ENCODE results near the gene RASSF1. TPM values are rescaled to one million over a fixed set of nuclear protein-coding genes. Genes with fewer than 3 reads are reported as not detected.
A peak's percentile ranks its signal among the peaks of the same experiment; 100 is the strongest.

RASSF1 gene
- total RNA-seq, 2 donors from 2014 or later, result 20.6 to 28.2 TPM

GRCh38 chr3:50325113-50325480, 15.5 kb downstream of the RASSF1 start:
- H3K4me1 ChIP-seq, result peaks cover 23% of the 10 kb centered on the region
- peaks cover 5% of the 10 kb centered on the region for H3K36me3 ChIP-seq
- no peaks in the 10 kb centered on the region for H3K9me3 ChIP-seq
- H3K27me3 ChIP-seq, result no peaks in the 10 kb centered on the region
- no peak for DNase-seq
- intact Hi-C loops (cut with DNase I), result loop anchor here (10.0 kb wide), 1 partner anchor 50 kb away; the partner anchor contains the start of gene LSMEM2
- no peak overlapping the region for H3K9ac ChIP-seq (ENCODE audit: low read depth in 2 of 2, low read length in 2 of 2)
- TF ChIP-seq, protein P1, sequence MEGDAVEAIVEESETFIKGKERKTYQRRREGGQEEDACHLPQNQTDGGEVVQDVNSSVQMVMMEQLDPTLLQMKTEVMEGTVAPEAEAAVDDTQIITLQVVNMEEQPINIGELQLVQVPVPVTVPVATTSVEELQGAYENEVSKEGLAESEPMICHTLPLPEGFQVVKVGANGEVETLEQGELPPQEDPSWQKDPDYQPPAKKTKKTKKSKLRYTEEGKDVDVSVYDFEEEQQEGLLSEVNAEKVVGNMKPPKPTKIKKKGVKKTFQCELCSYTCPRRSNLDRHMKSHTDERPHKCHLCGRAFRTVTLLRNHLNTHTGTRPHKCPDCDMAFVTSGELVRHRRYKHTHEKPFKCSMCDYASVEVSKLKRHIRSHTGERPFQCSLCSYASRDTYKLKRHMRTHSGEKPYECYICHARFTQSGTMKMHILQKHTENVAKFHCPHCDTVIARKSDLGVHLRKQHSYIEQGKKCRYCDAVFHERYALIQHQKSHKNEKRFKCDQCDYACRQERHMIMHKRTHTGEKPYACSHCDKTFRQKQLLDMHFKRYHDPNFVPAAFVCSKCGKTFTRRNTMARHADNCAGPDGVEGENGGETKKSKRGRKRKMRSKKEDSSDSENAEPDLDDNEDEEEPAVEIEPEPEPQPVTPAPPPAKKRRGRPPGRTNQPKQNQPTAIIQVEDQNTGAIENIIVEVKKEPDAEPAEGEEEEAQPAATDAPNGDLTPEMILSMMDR (IDR thresholded peaks at IDR 0.05), result no peak
- no peak overlapping the region for H3K27ac ChIP-seq
- no peak overlapping the region for H3K4me3 ChIP-seq

DNA sequence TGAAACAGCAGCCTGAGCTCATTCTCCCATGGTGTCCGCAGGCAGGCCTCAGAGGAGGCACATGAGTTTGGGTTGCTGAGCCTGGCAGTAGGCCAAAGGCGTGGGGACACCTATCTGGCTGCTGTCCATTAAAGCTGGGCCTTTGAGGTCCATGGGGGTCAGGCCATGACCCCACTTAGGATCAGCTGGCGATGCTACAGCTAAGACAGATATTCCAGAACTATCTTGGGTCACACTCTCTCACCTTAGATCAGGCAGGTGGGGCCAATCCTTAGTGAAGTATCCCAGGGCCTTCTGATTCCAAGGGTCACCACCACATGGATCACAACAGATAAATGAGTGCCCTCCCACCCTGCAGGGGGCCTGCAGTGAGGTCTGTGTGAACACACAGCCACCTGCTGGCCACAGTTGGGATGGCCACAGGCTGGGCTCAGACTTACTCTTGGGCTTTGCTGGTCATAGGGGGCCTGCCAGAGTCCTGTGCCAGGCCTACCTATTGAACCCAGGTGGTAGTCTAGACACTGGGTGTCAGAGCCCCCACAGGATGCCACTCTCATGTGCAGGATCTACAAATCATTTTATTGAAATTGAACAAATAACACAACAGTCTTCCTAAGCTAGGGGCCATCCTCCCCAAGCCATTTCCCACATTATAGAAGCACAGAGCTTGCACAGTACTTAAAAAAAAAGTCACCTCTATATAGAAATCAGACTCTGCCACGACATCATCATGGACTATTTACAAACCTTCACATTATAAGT, 16.1 kb downstream of the RASSF1 start:
- H3K4me1 ChIP-seq, result peaks cover 23% of the 10 kb centered on the region
- no peak for DNase-seq
- no peak overlapping the region for H3K4me3 ChIP-seq
- H3K9me3 ChIP-seq, result no peaks in the 10 kb centered on the region
- intact Hi-C loops (cut with DNase I), result loop anchor here (10.0 kb wide), 1 partner anchor 50 kb away; the partner anchor contains the start of gene LSMEM2
- H3K9ac ChIP-seq (ENCODE audit: low read depth in 2 of 2, low read length in 2 of 2), result peak overlapping the region in 1 of 2 donors; percentile 44
- H3K27ac ChIP-seq, result no peak overlapping the region
- no peaks in the 10 kb centered on the region for H3K36me3 ChIP-seq
- H3K27me3 ChIP-seq, result no peaks in the 10 kb centered on the region
- TF ChIP-seq, protein P1 (IDR thresholded peaks at IDR 0.05), result peak; percentile 81

DNA sequence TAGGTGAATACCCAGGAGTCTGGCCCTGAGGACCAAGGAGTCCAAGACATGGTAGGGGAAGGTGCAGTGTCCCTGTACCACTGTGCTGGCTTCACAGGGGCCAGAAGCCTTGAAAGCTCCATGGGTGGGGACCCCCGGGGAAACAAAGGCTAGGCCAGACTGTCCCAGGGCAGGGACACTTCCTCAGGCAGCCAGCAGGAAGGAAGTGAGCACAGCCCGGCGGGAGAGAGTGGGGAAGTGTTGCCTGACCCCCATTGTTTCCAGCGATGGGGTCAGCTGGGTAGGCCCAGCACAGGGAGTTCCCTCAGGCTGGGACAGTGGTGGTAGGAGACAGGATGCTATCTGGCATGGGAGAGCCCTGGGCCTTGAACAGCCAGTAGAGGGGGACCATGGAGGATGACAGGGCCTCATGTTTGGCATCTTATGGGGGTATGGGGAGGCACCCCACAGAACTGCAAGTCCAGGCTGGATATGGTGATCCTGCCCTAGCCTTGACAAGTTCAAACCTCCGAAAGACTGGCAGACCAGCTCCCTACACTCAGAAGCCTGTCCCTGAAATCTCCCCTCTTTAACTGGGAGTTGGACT, 16.9 kb downstream of the RASSF1 start:
- DNase-seq, result no peak

GRCh38 chr3:50323092-50323600, 17.5 kb downstream of the RASSF1 start:
- Histone ChIP-seq H3K4me3 (no peak overlapping the region), H3K36me3 (no peaks in the 10 kb centered on the region), H3K9me3 (no peaks in the 10 kb centered on the region), H3K9ac (ENCODE audit: low read depth in 2 of 2, low read length in 2 of 2) (peak overlapping the region in 1 of 2 donors; percentile 91), H3K4me1 (peaks cover 28% of the 10 kb centered on the region), H3K27me3 (no peaks in the 10 kb centered on the region), H3K27ac (peak overlapping the region; percentile 81)
- DNase-seq, result no peak
- intact Hi-C loops (cut with DNase I), result loop anchor here (10.0 kb wide), 1 partner anchor 48 kb away; the partner anchor contains the start of gene LSMEM2
- TF ChIP-seq, protein P1 (IDR thresholded peaks at IDR 0.05), result no peak

More for the DNA sequence above, 16.9 kb downstream of the RASSF1 start:
- peak overlapping the region in 1 of 2 donors; percentile 44 for H3K9ac ChIP-seq (ENCODE audit: low read depth in 2 of 2, low read length in 2 of 2)
- H3K27me3 ChIP-seq, result no peaks in the 10 kb centered on the region
- no peak overlapping the region for H3K4me3 ChIP-seq
- H3K36me3 ChIP-seq, result no peaks in the 10 kb centered on the region
- no peak overlapping the region for H3K27ac ChIP-seq
- H3K9me3 ChIP-seq, result no peaks in the 10 kb centered on the region
- intact Hi-C loops (cut with DNase I), result loop anchor here (10.0 kb wide), 1 partner anchor 49 kb away; the partner anchor contains the start of gene LSMEM2
- H3K4me1 ChIP-seq, result peaks cover 27% of the 10 kb centered on the region
- TF ChIP-seq, protein P1 (IDR thresholded peaks at IDR 0.05), result no peak

DNA sequence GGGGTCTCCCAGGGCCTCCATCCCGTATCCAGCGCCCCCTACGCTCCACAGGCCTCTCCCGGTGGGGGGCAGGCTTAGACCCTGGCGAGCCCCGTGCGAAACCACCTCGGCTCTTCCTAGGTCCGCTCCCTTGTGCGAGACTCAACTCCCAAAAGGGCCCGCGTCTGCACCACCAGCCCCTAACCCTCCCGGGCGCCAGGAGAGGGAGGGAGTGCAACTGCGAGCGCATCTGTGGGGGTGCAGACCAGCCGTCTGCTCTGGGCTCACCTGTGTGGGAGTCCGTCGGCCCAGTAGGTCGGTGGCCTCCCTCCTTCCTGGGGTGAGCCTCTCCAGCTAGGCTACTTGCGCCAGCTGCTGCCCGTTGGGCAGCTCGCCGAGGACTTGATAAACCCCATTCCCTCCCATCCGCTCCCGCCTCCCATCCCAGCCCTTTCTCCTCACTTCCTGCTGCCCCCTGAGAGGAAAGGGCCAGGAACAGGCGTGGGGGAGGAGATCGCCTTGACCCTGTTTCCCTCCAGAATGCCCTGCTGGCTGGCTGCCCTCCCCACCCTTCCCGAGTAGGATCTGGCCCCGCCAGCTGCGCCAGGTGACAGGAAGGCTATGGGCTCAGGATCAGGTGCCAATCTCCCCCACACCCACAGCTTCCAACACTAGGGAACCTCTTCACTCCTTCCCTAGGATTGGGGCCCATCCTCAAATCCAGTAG, 18.1 kb downstream of the RASSF1 start, which contains the start of gene HYAL2:
HYAL2 (minus strand) TSS at position 360 of the 706 bp plus-strand sequence. CDS start 2,256 bp downstream, outside the sequence.
- peak; percentile 50 for DNase-seq
- no peaks in the 10 kb centered on the region for H3K36me3 ChIP-seq
- H3K27me3 ChIP-seq, result no peaks in the 10 kb centered on the region
- TF ChIP-seq, protein P1 (IDR thresholded peaks at IDR 0.05), result no peak
- intact Hi-C loops (cut with DNase I), result loop anchor here (10.0 kb wide), 1 partner anchor 48 kb away; the partner anchor contains the start of gene LSMEM2
- no peaks in the 10 kb centered on the region for H3K9me3 ChIP-seq
- peak within 1 kb of the TSS; percentile 66 for H3K4me3 ChIP-seq
- peak within 1 kb of the TSS; percentile 81 for H3K27ac ChIP-seq
- peaks cover 34% of the 10 kb centered on the region for H3K4me1 ChIP-seq
- peak within 1 kb of the TSS; percentile 72 to 91 for H3K9ac ChIP-seq (ENCODE audit: low read depth in 2 of 2, low read length in 2 of 2)
